Bronchus fibroblast of lung (primary cell): ENCODE results near the gene SPEN. TPM values are rescaled to one million over a fixed set of nuclear protein-coding genes. Genes with fewer than 3 reads are reported as not detected.

Experiments
- total RNA-seq: library from RNA; depleted of rRNA; stranded (reverse); fragments of >200 nt; gene quantifications from 2 replicates; pipeline ENCODE4 v1.2.3, GENCODE V29; 2015

SPEN gene, protein sequence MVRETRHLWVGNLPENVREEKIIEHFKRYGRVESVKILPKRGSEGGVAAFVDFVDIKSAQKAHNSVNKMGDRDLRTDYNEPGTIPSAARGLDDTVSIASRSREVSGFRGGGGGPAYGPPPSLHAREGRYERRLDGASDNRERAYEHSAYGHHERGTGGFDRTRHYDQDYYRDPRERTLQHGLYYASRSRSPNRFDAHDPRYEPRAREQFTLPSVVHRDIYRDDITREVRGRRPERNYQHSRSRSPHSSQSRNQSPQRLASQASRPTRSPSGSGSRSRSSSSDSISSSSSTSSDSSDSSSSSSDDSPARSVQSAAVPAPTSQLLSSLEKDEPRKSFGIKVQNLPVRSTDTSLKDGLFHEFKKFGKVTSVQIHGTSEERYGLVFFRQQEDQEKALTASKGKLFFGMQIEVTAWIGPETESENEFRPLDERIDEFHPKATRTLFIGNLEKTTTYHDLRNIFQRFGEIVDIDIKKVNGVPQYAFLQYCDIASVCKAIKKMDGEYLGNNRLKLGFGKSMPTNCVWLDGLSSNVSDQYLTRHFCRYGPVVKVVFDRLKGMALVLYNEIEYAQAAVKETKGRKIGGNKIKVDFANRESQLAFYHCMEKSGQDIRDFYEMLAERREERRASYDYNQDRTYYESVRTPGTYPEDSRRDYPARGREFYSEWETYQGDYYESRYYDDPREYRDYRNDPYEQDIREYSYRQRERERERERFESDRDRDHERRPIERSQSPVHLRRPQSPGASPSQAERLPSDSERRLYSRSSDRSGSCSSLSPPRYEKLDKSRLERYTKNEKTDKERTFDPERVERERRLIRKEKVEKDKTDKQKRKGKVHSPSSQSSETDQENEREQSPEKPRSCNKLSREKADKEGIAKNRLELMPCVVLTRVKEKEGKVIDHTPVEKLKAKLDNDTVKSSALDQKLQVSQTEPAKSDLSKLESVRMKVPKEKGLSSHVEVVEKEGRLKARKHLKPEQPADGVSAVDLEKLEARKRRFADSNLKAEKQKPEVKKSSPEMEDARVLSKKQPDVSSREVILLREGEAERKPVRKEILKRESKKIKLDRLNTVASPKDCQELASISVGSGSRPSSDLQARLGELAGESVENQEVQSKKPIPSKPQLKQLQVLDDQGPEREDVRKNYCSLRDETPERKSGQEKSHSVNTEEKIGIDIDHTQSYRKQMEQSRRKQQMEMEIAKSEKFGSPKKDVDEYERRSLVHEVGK (N-terminal part only)
- total RNA-seq = 4.5 and 4.7 TPM in 2 replicates

GRCh38 chr1:15847100-15847892 lies at the start of gene SPEN:
Gene SPEN (plus strand): TSS chr1:15847707. CDS start chr1:15848068, 361 bp downstream.

DNA sequence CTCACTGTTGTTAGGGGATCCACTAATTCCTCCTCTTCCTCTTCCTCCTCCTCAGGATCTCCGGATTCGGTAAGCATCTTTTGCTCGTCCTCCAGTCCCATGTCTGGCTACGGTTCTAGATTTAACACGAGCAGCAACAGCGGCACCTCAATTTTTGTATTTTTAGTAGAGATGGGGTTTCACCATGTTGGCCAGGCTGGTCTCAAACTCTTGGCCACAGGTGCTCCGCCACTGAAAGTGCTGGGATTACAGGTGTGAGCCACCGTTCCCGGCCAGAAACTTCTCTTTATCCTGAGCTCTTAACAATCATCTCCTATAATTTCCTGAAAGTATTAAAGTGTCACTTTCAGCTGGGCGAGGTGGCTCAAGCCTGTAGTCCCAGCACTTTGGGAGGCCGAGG lies 40.0 kb upstream of the SPEN start, which contains the start of gene UQCRHL:
UQCRHL (minus strand) TSS at position 101 of the 400 bp plus-strand sequence; CDS start at position 101, 0 bp downstream.

GRCh38 chr1:15975805-15976680 lies 128.5 kb downstream of the SPEN start, which contains the start of gene ZBTB17:
Gene ZBTB17 (minus strand): TSS chr1:15976101. CDS start chr1:15948495, 27,606 bp downstream.

Other genes with a start within 250 kb of the SPEN start
- 3.9 and 4.3 TPM in 2 replicates for gene DDI2, start 230.2 kb upstream of the SPEN start, total RNA-seq
- 27.6 and 28.7 TPM in 2 replicates for gene PLEKHM2, start 163.4 kb upstream of the SPEN start, total RNA-seq
- gene SLC25A34, start 111.4 kb upstream of the SPEN start, total RNA-seq = 0.15 and 0.17 TPM in 2 replicates
- gene TMEM82, start 105.2 kb upstream of the SPEN start, total RNA-seq = not detected in 2 replicates
- gene FBLIM1, start 88.9 kb upstream of the SPEN start, total RNA-seq = 61.7 and 63.5 TPM in 2 replicates
- 0.89 and 1.2 TPM in 2 replicates for gene UQCRHL, start 40.1 kb upstream of the SPEN start, total RNA-seq
- gene ZBTB17, start 128.4 kb downstream of the SPEN start, total RNA-seq = 21.9 and 22.9 TPM in 2 replicates
- not detected in 2 replicates for gene SRARP, start 156.5 kb downstream of the SPEN start, total RNA-seq
- gene HSPB7, start 170.3 kb downstream of the SPEN start, total RNA-seq = 0.84 and 0.89 TPM in 2 replicates
- gene CLCNKA, start 174.3 kb downstream of the SPEN start, total RNA-seq = not detected in 2 replicates
- gene CLCNKB, start 196.1 kb downstream of the SPEN start, total RNA-seq = under 0.01 TPM in 1 of 2 replicates, not detected in the other
- gene FAM131C, start 225.9 kb downstream of the SPEN start, total RNA-seq = 0.17 and 0.45 TPM in 2 replicates